Measurements from ENCODE around the gene NTRK1. TPM values are rescaled to one million over a fixed set of nuclear protein-coding genes. Genes with fewer than 3 reads are reported as not detected.

The NTRK1 gene
- total and polyA plus RNA-seq, 2 donors (not counting 1 experiment from before 2014, with no cell fraction given): not detected

GRCh38 chr1:156833603-156834002 is 27.1 kb upstream of the NTRK1 start:
- no peak overlapping the region for H2AFZ ChIP-seq (ENCODE audit: low read length)
- no peak overlapping the region for H3K9ac ChIP-seq (ENCODE audit: insufficient read depth, low read length)
- H3K27me3 ChIP-seq (ENCODE audit: control insufficient read depth, insufficient read depth, low read length): peaks cover 61% of the 10 kb centered on the region
- TF ChIP-seq EZH2 (IDR thresholded peaks at IDR 0.05; ENCODE audit: low read length, missing control alignments) (no peak), CTCF (conservative IDR thresholded peaks at IDR 0.05 in 1 of 2, IDR thresholded peaks at IDR 0.05 in 1 of 2; ENCODE audit: low read depth in 1 of 2, low read length in 2 of 2) (no peak)
- H3K9me3 ChIP-seq (ENCODE audit: control insufficient read depth, insufficient read depth, low read depth, low read length): no peaks in the 10 kb centered on the region
- no peak overlapping the region for H3K4me3 ChIP-seq (replicated peaks in 1 of 4; ENCODE audit: control extremely low read depth in 1 of 4, insufficient read depth in 1 of 4, low read depth in 3 of 4, low read length in 4 of 4)
- no peak overlapping the region for H3K27ac ChIP-seq (ENCODE audit: insufficient read depth, low read length)
- H3K79me2 ChIP-seq (ENCODE audit: control insufficient read depth, insufficient read depth, low read length): no peaks in the 10 kb centered on the region
- H3K4me1 ChIP-seq (ENCODE audit: control insufficient read depth, extremely low read depth, insufficient read depth, low read length): no peaks in the 10 kb centered on the region
- no peak for DNase-seq (ENCODE audit: low read depth in 2 of 2)
- H4K20me1 ChIP-seq (ENCODE audit: control insufficient read depth, extremely low read depth, insufficient read depth, low read length): peaks cover 2% of the 10 kb centered on the region
- H3K4me2 ChIP-seq (ENCODE audit: extremely low read depth, insufficient read depth, low read length): no peak overlapping the region
- H3K36me3 ChIP-seq (ENCODE audit: control insufficient read depth, insufficient read depth, low read length): no peaks in the 10 kb centered on the region

- DNase-seq (ENCODE audit: low read depth in 2 of 2): no peak
- Histone ChIP-seq H4K20me1 (ENCODE audit: control insufficient read depth, extremely low read depth, insufficient read depth, low read length) (peaks cover 2% of the 10 kb centered on the region), H3K27ac (ENCODE audit: insufficient read depth, low read length) (no peak overlapping the region), H3K79me2 (ENCODE audit: control insufficient read depth, insufficient read depth, low read length) (no peaks in the 10 kb centered on the region), H3K4me2 (ENCODE audit: extremely low read depth, insufficient read depth, low read length) (no peak overlapping the region), H2AFZ (ENCODE audit: low read length) (no peak overlapping the region), H3K9ac (ENCODE audit: insufficient read depth, low read length) (no peak overlapping the region), H3K27me3 (ENCODE audit: control insufficient read depth, insufficient read depth, low read length) (peaks cover 61% of the 10 kb centered on the region), H3K36me3 (ENCODE audit: control insufficient read depth, insufficient read depth, low read length) (no peaks in the 10 kb centered on the region), H3K9me3 (ENCODE audit: control insufficient read depth, insufficient read depth, low read depth, low read length) (no peaks in the 10 kb centered on the region), H3K4me1 (ENCODE audit: control insufficient read depth, extremely low read depth, insufficient read depth, low read length) (no peaks in the 10 kb centered on the region), H3K4me3 (replicated peaks in 1 of 4; ENCODE audit: control extremely low read depth in 1 of 4, insufficient read depth in 1 of 4, low read depth in 3 of 4, low read length in 4 of 4) (no peak overlapping the region)
- TF ChIP-seq EZH2 (IDR thresholded peaks at IDR 0.05; ENCODE audit: low read length, missing control alignments): no peak
Measured at GRCh38 chr1:156834322-156834721, 26.3 kb upstream of the NTRK1 start.

GRCh38 chr1:156836041-156836654 is 24.5 kb upstream of the NTRK1 start:
- Histone ChIP-seq H3K4me3 (replicated peaks in 1 of 4; ENCODE audit: control extremely low read depth in 1 of 4, insufficient read depth in 1 of 4, low read depth in 3 of 4, low read length in 4 of 4) (no peak overlapping the region), H3K4me1 (ENCODE audit: control insufficient read depth, extremely low read depth, insufficient read depth, low read length) (no peaks in the 10 kb centered on the region), H3K79me2 (ENCODE audit: control insufficient read depth, insufficient read depth, low read length) (no peaks in the 10 kb centered on the region), H3K4me2 (ENCODE audit: extremely low read depth, insufficient read depth, low read length) (no peak overlapping the region), H2AFZ (ENCODE audit: low read length) (no peak overlapping the region), H3K36me3 (ENCODE audit: control insufficient read depth, insufficient read depth, low read length) (no peaks in the 10 kb centered on the region), H3K27me3 (ENCODE audit: control insufficient read depth, insufficient read depth, low read length) (peaks cover 58% of the 10 kb centered on the region), H3K9ac (ENCODE audit: insufficient read depth, low read length) (no peak overlapping the region), H4K20me1 (ENCODE audit: control insufficient read depth, extremely low read depth, insufficient read depth, low read length) (peaks cover 2% of the 10 kb centered on the region), H3K27ac (ENCODE audit: insufficient read depth, low read length) (no peak overlapping the region), H3K9me3 (ENCODE audit: control insufficient read depth, insufficient read depth, low read depth, low read length) (no peaks in the 10 kb centered on the region)
- DNase-seq (ENCODE audit: low read depth in 2 of 2): no peak
- no peak for TF ChIP-seq CTCF (conservative IDR thresholded peaks at IDR 0.05 in 1 of 2, IDR thresholded peaks at IDR 0.05 in 1 of 2; ENCODE audit: low read depth in 1 of 2, low read length in 2 of 2)
- no peak for TF ChIP-seq EZH2 (IDR thresholded peaks at IDR 0.05; ENCODE audit: low read length, missing control alignments)
